Left lung (tissue), 10 donors: ENCODE results near the gene WDR70. TPM values are rescaled to one million over a fixed set of nuclear protein-coding genes. Genes with fewer than 3 reads are reported as not detected.
"Not testable (repeated sequence)": the region's sequence is repeated elsewhere in the genome, so short reads cannot be mapped to it uniquely, and the experiment has no call there.

Source experiments
- ATAC-seq: fragments of 200-7000 bp; cut with Tn5 transposase; one replicate; pipeline ENCODE4 v1.9.1; 2020; ENCODE audit warnings: moderate library complexity
- DNase-seq, 4 donors: peaks; one replicate each; pipeline ENCODE4 v3.0.0-alpha.2; 2013 to 2020
- H3K27ac ChIP-seq, 2 donors: fragments of 200-600 bp; sonication (generic) in 1 of 2; one replicate each; pipeline versions ENCODE4 v1.5.0 to v1.8.0; 2020 to 2021
- H3K27me3 ChIP-seq, 2 donors: fragments of 200-600 bp; sonication (generic) in 1 of 2; one replicate each; pipeline versions ENCODE4 v1.5.0 to v1.8.0; 2020 to 2021
- H3K36me3 ChIP-seq, 2 donors: fragments of 200-600 bp; sonication (generic) in 1 of 2; one replicate each; pipeline versions ENCODE4 v1.5.0 to v1.8.0; 2020 to 2021
- H3K4me1 ChIP-seq, 2 donors: fragments of 200-600 bp; one replicate each; pipeline ENCODE4 v1.8.0; 2021
- H3K4me3 ChIP-seq, 2 donors: fragments of 200-600 bp; sonication (generic) in 1 of 2; one replicate each; pipeline versions ENCODE4 v1.5.0 to v1.8.0; 2020 to 2021; ENCODE audit warnings: mild to moderate bottlenecking in 1 of 2
- H3K9me3 ChIP-seq, 2 donors: fragments of 200-600 bp; sonication (generic) in 1 of 2; one replicate each; pipeline versions ENCODE4 v1.5.0 to v1.8.0; 2020 to 2021
- CTCF ChIP-seq, 2 donors: fragments of 200-600 bp; sonication (generic) in 1 of 2; IDR thresholded peaks; one replicate each; pipeline versions ENCODE4 v1.5.0 to v1.8.0; 2021; ENCODE audit warnings: antibody characterized with exemption in 2 of 2
- intact Hi-C, 2 donors: fragments of 100-400 bp; cut with DNase I; formaldehyde crosslinking; loops; one replicate each; pipeline versions ENCODE4 v1.11.2 to v1.14.2; 2022
- polyA plus RNA-seq, 6 donors: library from polyadenylated mRNA; unstranded; fragments of 120-200 nt; gene quantifications; one replicate each; pipeline ENCODE4 v1.2.1, GENCODE V29; 2013; ENCODE audit not compliant: insufficient read length in 6 of 6
- total RNA-seq, 2 donors: library from RNA; stranded (reverse); fragmentation: NEBNext Ultra II Directional; extraction: Animal tissue kit (Norgen Biotek cat#: 25700); gene quantifications; one replicate each; pipeline ENCODE4 v1.2.1, GENCODE V29; 2021
- donor health status: DM: no; HTN: yes; CAD: no.
- donor health status: DM: no; HTN: no; CAD: no.

Gene WDR70
- total and polyA plus RNA-seq, 8 donors: 21.9 to 59.2 (median 47.5) TPM

GRCh38 chr5:37792975-37793631, 414.0 kb downstream of the WDR70 start:
- Histone ChIP-seq H3K27ac (no peak overlapping the region), H3K27me3 (no peaks in the 10 kb centered on the region), H3K36me3 (no peaks in the 10 kb centered on the region), H3K9me3 (peaks cover 0 to 41% of the 10 kb centered on the region in 2 donors), H3K4me3 (no peak overlapping the region), H3K4me1 (no peaks in the 10 kb centered on the region)
- intact Hi-C loops: no loop called here
- no peak for TF ChIP-seq CTCF (IDR thresholded peaks at IDR 0.05)
- no peak for DNase-seq
- no peak for ATAC-seq

DNA sequence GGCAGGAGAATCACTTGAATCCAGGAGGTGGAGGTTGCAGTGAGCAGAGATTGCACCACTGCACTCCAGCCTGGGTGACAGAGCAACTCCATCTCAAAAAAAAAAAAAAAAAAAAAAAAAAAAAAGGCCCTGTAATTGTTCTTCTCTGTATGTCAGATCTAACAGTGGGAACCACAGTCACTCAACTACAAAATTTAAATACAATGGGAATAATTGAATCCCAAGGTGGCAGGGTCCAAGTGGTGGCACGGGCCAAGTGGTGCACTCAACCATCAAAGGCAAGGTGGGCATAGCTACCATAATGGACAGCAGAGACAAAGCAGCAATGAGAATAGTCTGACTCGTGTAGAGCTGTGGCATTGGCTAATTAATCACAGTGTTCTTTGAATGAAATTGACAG, 416.2 kb downstream of the WDR70 start:
- ATAC-seq, H3K36me3 ChIP-seq, H3K4me3 ChIP-seq, H3K27ac ChIP-seq, DNase-seq, H3K27me3 ChIP-seq, intact Hi-C loops, H3K4me1 ChIP-seq: not testable (repeated sequence)
- peaks cover 0 to 41% of the 10 kb centered on the region in 2 donors for H3K9me3 ChIP-seq

DNA sequence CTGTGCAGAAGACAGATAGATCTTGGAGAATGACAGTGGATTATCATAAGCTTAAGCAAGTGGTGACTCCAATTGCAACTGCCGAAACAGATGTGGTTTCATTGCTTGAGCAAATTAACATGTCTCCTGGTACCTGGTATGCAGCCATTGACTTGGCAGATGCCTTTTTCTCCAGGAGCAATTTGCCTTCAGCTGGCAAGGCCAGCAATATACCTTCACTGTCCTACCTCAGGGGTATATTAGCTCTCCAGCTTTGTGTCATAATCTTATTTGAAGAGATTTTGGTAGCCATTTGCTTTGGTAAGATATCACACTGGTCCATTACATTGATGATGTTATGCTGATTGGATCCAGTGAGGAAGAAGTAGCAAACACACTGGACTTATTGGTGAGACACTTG, 417.3 kb downstream of the WDR70 start:
- H3K36me3 ChIP-seq, intact Hi-C loops, DNase-seq, ATAC-seq, H3K27me3 ChIP-seq, H3K4me1 ChIP-seq, H3K27ac ChIP-seq, H3K4me3 ChIP-seq: not testable (repeated sequence)
- H3K9me3 ChIP-seq: peaks cover 0 to 40% of the 10 kb centered on the region in 2 donors

DNA sequence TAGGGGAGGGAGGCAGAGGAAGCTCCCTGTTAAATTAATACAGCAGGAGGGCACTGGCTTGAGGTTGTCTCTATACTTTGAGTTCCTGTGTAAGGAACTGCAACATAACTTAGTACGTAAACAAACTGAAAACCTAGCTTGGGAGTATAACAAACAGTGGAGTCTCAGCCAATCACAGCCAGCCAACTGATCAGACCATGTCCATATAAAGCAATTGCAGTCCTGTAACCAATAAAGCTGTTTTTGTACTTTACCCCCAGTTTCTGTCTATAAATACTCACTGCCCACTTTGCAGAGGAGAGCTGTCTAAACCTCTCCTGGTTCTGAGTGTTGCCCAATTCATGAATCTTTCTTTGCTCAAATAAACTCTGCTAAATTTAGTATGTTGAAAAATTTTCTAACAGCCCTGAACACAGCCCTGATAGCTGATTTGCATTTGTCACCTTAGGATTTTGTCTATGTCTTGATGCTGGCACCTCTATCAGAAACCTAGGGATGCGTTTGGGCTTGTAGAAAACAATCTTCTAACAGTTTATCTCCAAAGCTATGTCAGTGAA, 420.8 kb downstream of the WDR70 start:
- Histone ChIP-seq H3K36me3 (no peaks in the 10 kb centered on the region), H3K4me3 (no peak overlapping the region), H3K27ac (no peak overlapping the region), H3K4me1 (no peaks in the 10 kb centered on the region), H3K9me3 (peaks cover 0 to 21% of the 10 kb centered on the region in 2 donors), H3K27me3 (no peaks in the 10 kb centered on the region)
- TF ChIP-seq CTCF (IDR thresholded peaks at IDR 0.05): no peak
- DNase-seq (no peak), ATAC-seq (no peak)
- intact Hi-C loops: no loop called here

DNA sequence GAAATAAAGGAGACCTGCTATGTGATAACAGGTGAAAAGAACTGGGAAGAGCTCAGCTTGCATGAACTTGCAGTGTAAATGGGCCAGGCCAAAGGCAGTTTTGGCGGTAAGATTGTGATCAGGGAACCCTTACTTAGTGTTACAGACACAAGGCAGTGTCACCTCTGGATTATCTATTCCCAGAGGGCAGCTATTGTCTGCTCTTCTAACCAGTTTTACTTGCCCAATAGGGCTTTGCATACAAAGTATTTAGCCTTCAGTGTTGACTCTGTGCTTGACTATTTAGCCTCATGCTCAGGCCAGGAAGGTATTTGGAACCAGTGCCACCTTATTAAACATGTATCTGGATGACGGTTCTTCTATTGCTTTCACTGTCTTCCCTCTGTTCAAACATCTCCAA, 422.4 kb downstream of the WDR70 start:
- Histone ChIP-seq H3K9me3 (peaks cover 0 to 5% of the 10 kb centered on the region in 2 donors), H3K36me3 (no peaks in the 10 kb centered on the region), H3K27ac (no peak overlapping the region), H3K4me1 (no peaks in the 10 kb centered on the region), H3K27me3 (no peaks in the 10 kb centered on the region), H3K4me3 (no peak overlapping the region)
- intact Hi-C loops: no loop called here
- DNase-seq (no peak), ATAC-seq (no peak)
- TF ChIP-seq CTCF (IDR thresholded peaks at IDR 0.05): no peak

Other genes with a start within 250 kb of the WDR70 start
- gene CPLANE1, start 129.9 kb upstream of the WDR70 start, total RNA-seq: 10 to 100 TPM; 20.1 to 26.1 TPM
- gene CPLANE1, start 129.9 kb upstream of the WDR70 start, polyA plus RNA-seq: 10 to 100 TPM; 24.0 to 38.3 (median 35.8) TPM
- gene NUP155, start 8.2 kb upstream of the WDR70 start, total RNA-seq: 10 to 100 TPM; 21.7 to 25.9 TPM
- 10 to 100 TPM; 23.9 to 31.0 (median 29.3) TPM for gene NUP155, start 8.2 kb upstream of the WDR70 start, polyA plus RNA-seq